Measurements from ENCODE around the gene CYFIP2.

DNA sequence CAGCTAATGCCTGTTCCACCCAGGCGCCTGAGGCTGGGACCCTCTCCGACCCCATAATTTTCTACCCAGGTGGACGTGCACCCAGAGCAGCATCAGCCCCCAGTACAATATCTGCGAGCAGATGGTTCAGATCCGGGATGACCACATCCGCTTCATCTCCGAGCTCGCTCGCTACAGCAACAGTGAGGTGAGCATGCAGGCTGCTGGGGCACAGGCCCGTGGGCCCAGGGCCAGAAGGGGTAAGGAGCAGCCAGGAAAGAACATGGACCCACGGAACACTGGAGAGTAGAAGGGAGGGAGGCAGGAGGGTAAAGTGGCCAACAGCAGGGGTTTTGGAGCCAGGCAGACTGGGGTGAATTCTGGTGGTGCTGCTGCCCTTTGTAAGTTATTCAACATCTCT, 45.7 kb downstream of the CYFIP2 start:
- TF ChIP-seq, protein P1, sequence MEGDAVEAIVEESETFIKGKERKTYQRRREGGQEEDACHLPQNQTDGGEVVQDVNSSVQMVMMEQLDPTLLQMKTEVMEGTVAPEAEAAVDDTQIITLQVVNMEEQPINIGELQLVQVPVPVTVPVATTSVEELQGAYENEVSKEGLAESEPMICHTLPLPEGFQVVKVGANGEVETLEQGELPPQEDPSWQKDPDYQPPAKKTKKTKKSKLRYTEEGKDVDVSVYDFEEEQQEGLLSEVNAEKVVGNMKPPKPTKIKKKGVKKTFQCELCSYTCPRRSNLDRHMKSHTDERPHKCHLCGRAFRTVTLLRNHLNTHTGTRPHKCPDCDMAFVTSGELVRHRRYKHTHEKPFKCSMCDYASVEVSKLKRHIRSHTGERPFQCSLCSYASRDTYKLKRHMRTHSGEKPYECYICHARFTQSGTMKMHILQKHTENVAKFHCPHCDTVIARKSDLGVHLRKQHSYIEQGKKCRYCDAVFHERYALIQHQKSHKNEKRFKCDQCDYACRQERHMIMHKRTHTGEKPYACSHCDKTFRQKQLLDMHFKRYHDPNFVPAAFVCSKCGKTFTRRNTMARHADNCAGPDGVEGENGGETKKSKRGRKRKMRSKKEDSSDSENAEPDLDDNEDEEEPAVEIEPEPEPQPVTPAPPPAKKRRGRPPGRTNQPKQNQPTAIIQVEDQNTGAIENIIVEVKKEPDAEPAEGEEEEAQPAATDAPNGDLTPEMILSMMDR (IDR thresholded peaks at IDR 0.05) = no peak
- TF ChIP-seq POLR2A (IDR thresholded peaks at IDR 0.05) = no peak
